Esophagus muscularis mucosa (tissue), 4 donors: ENCODE measurements around the gene LCE3E.

Experiments used
- CTCF ChIP-seq, 3 experiments: fragments of 200-600 bp in 2 of 3; fragments of 450-650 bp in 1 of 3; sonication (generic) in 2 of 3; IDR thresholded peaks; one replicate each; pipeline ENCODE4 v1.5.1; 2017 to 2019; ENCODE audit warnings: antibody characterized with exemption in 3 of 3, mild to moderate bottlenecking in 2 of 3, moderate library complexity in 1 of 3
- EP300 ChIP-seq: sonication (generic); formaldehyde crosslinking; IDR thresholded peaks from one replicate; pipeline ENCODE4 v1.6.1; 2017; ENCODE audit warnings: antibody characterized with exemption
- POLR2A ChIP-seq: fragments of 450-650 bp; IDR thresholded peaks from one replicate; pipeline ENCODE4 v1.6.1; 2017; ENCODE audit warnings: antibody characterized with exemption, moderate library complexity, mild to moderate bottlenecking, low read depth

GRCh38 chr1:152517237-152517811 lies 49.3 kb downstream of the LCE3E start:
- TF ChIP-seq CTCF (IDR thresholded peaks at IDR 0.05) (no peak), EP300 (no peak), POLR2A (no peak)
